ENCODE measurements around the gene TCEA3. TPM values are rescaled to one million over a fixed set of nuclear protein-coding genes. Genes with fewer than 3 reads are reported as not detected.

The TCEA3 gene
- total RNA-seq, 3 donors from 2014 or later (not counting 1 experiment from before 2014, with no cell fraction given), result 0.75 to 1.5 (median 0.94) TPM

DNA sequence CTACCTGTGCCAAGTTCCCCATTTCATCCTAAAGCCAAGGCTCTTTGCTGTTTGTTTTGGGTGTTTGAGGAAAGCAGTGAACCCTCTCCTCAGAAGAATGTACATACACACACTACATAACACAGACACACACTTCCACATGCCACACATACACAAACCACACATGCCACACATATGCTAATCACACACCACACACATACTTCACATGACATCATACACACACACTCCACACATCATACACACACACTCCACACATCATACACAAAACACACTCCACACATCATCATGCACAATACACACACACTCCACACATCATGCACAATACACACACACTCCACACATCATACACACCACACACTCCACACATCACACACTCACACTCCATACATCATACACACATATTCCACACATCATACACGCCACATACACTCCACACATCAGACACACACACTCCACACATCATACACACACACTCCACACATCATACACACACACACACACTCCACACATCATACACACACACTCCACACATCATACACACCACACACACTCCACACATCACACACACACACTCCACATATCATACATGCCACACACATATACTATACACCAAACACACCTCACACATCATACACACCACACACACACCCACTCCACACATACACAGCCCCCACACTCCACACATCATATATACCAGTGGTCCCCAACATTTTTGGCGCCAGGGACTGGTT lies 32.3 kb downstream of the TCEA3 start:
- Mint-ChIP-seq H3K4me1 (no peaks in the 10 kb centered on the region), H3K36me3 (no peaks in the 10 kb centered on the region), H3K27me3 (ENCODE audit: low read depth in 2 of 2) (peaks cover 0 to under 1% of the 10 kb centered on the region in 2 donors), H3K9me3 (no peaks in the 10 kb centered on the region), H3K4me3 (no peak overlapping the region), H3K27ac (no peak overlapping the region)
- no peak for TF ChIP-seq CTCF (IDR thresholded peaks at IDR 0.05)
- Histone ChIP-seq H3K27me3 (ENCODE audit: control insufficient read depth, insufficient read depth, low read length) (no peaks in the 10 kb centered on the region), H3K9me3 (ENCODE audit: control insufficient read depth, insufficient read depth, low read length) (no peaks in the 10 kb centered on the region), H3K27ac (ENCODE audit: low read length) (no peak overlapping the region), H3K4me3 (ENCODE audit: low read length) (no peak overlapping the region), H3K36me3 (ENCODE audit: control insufficient read depth, insufficient read depth, low read length) (no peaks in the 10 kb centered on the region), H3K4me1 (ENCODE audit: control insufficient read depth, insufficient read depth, low read length) (no peaks in the 10 kb centered on the region)
- intact Hi-C loops (cut with micrococcal nuclease), result no loop called here
- ATAC-seq (peak in 1 of 3 donors; percentile 64), DNase-seq (no peak)
- 70% methylated on average over 1 of the region's 2 CpGs for WGBS (ENCODE audit: insufficient coverage)

GRCh38 chr1:23389837-23390321 lies 34.7 kb downstream of the TCEA3 start:
- H3K4me1 ChIP-seq (ENCODE audit: control insufficient read depth, insufficient read depth, low read length), result no peaks in the 10 kb centered on the region
- no peak overlapping the region for H3K27ac ChIP-seq (ENCODE audit: low read length)
- peaks cover 0 to 3% of the 10 kb centered on the region in 2 donors for H3K27me3 Mint-ChIP-seq (ENCODE audit: low read depth in 2 of 2)
- no peaks in the 10 kb centered on the region for H3K36me3 ChIP-seq (ENCODE audit: control insufficient read depth, insufficient read depth, low read length)
- no peaks in the 10 kb centered on the region for H3K27me3 ChIP-seq (ENCODE audit: control insufficient read depth, insufficient read depth, low read length)
- H3K4me3 ChIP-seq (ENCODE audit: low read length), result no peak overlapping the region
- WGBS (ENCODE audit: insufficient coverage), result 63% methylated on average over 9 of the region's 9 CpGs
- DNase-seq (no peak), ATAC-seq (no peak)
- TF ChIP-seq CTCF (IDR thresholded peaks at IDR 0.05), result no peak
- no peaks in the 10 kb centered on the region for H3K36me3 Mint-ChIP-seq
- H3K4me1 Mint-ChIP-seq, result no peaks in the 10 kb centered on the region
- H3K4me3 Mint-ChIP-seq, result no peak overlapping the region
- no peaks in the 10 kb centered on the region for H3K9me3 Mint-ChIP-seq
- no peak overlapping the region for H3K27ac Mint-ChIP-seq
- H3K9me3 ChIP-seq (ENCODE audit: control insufficient read depth, insufficient read depth, low read length), result no peaks in the 10 kb centered on the region
- intact Hi-C loops (cut with micrococcal nuclease), result no loop called here

- H3K27ac ChIP-seq (ENCODE audit: low read length), result no peak overlapping the region
- no peaks in the 10 kb centered on the region for H3K27me3 ChIP-seq (ENCODE audit: control insufficient read depth, insufficient read depth, low read length)
- H3K36me3 ChIP-seq (ENCODE audit: control insufficient read depth, insufficient read depth, low read length), result no peaks in the 10 kb centered on the region
- no peak for ATAC-seq
- WGBS (ENCODE audit: insufficient coverage), result 91% methylated on average over 8 of the region's 8 CpGs
- no peaks in the 10 kb centered on the region for H3K9me3 ChIP-seq (ENCODE audit: control insufficient read depth, insufficient read depth, low read length)
- intact Hi-C loops (cut with micrococcal nuclease), result no loop called here
- no peak for DNase-seq
- H3K4me1 ChIP-seq (ENCODE audit: control insufficient read depth, insufficient read depth, low read length), result no peaks in the 10 kb centered on the region
- H3K36me3 Mint-ChIP-seq, result no peaks in the 10 kb centered on the region
- no peak overlapping the region for H3K27ac Mint-ChIP-seq
- TF ChIP-seq CTCF (IDR thresholded peaks at IDR 0.05), result no peak
- H3K4me3 Mint-ChIP-seq, result no peak overlapping the region
- H3K9me3 Mint-ChIP-seq, result no peaks in the 10 kb centered on the region
- H3K27me3 Mint-ChIP-seq (ENCODE audit: low read depth in 2 of 2), result peaks cover 0 to 3% of the 10 kb centered on the region in 2 donors
- H3K4me1 Mint-ChIP-seq, result no peaks in the 10 kb centered on the region
- no peak overlapping the region for H3K4me3 ChIP-seq (ENCODE audit: low read length)
Observed at GRCh38 chr1:23387494-23387893, 37.1 kb downstream of the TCEA3 start.
